H1 (cell line): ENCODE measurements around the gene SHANK2. TPM values are rescaled to one million over a fixed set of nuclear protein-coding genes. Genes with fewer than 3 reads are reported as not detected.

ENCODE experiments used
- CTCF ChIA-PET: fragments of 300-600 bp; sonication (Branson Sonifier 250); formaldehyde crosslinking; loops from one replicate; lab custom pipeline; 2021; ENCODE audit not compliant: partially characterized antibody; lab: Charles Lee
- POLR2A ChIA-PET: fragments of 300-600 bp; sonication (Branson Sonifier 250); formaldehyde crosslinking; loops from one replicate; lab custom pipeline; 2021; ENCODE audit warnings: inconsistent platforms; ENCODE audit not compliant: partially characterized antibody; lab: Charles Lee
- DNase-seq, 2 experiments: peaks; one replicate each; pipeline versions ENCODE4 v3.0.0 to v3.0.0-alpha.2; 2010 to 2022; ENCODE audit warnings: low spot score in 2 of 2, low read depth in 1 of 2, mixed read lengths in 1 of 2
- FAIRE-seq: peaks from 2 replicates; lab custom pipeline; 2011; peaks lifted over from hg19 to GRCh38; lab: Jason Lieb, UNC
- H2AFZ ChIP-seq: 2 replicates; pipeline ENCODE4 v1.8.1; 2012; ENCODE audit warnings: low read length, inconsistent platforms
- H2AK5ac ChIP-seq: 2 replicates; pipeline ENCODE4 v1.6.1; 2013; ENCODE audit warnings: low read depth, low read length
- H2BK120ac ChIP-seq: replicated peaks from 2 replicates; pipeline ENCODE3; 2013; ENCODE audit warnings: low read depth, low read length, inconsistent platforms
- H2BK12ac ChIP-seq: 2 replicates; pipeline ENCODE4 v1.6.1; 2013; ENCODE audit warnings: low read depth, low read length
- H2BK15ac ChIP-seq: 2 replicates; pipeline ENCODE4 v1.6.1; 2013; ENCODE audit warnings: low read length
- H2BK20ac ChIP-seq: 2 replicates; pipeline ENCODE4 v1.6.1; 2013; ENCODE audit warnings: low read length
- H2BK5ac ChIP-seq: 2 replicates; pipeline ENCODE4 v1.6.1; 2013; ENCODE audit warnings: low read depth, low read length
- H3K14ac ChIP-seq: 2 replicates; pipeline ENCODE4 v1.6.1; 2013; ENCODE audit warnings: inconsistent platforms; ENCODE audit not compliant: insufficient read length
- H3K18ac ChIP-seq: 2 replicates; pipeline ENCODE4 v1.6.1; 2013; ENCODE audit warnings: low read length; ENCODE audit errors: extremely low read depth
- H3K23ac ChIP-seq: 2 replicates; pipeline ENCODE4 v1.6.1; 2013; ENCODE audit warnings: inconsistent platforms; ENCODE audit not compliant: insufficient read length
- H3K23me2 ChIP-seq: 2 replicates; pipeline ENCODE4 v1.6.1; 2013; ENCODE audit warnings: low read depth, low read length
- H3K27ac ChIP-seq: 2 replicates; pipeline ENCODE4 v1.6.1; 2011; ENCODE audit warnings: low read depth, low read length, inconsistent platforms
- H3K27me3 ChIP-seq, 4 experiments: replicated peaks in 1 of 4; 1 replicate in 1 of 4; 2 replicates in 3 of 4; pipeline versions ENCODE4 v1.6.1 to v1.8.1; 2011 to 2013; ENCODE audit warnings: low read length in 3 of 4, mild to moderate bottlenecking in 3 of 4, inconsistent platforms in 2 of 4, mixed read lengths in 2 of 4, moderate library complexity in 1 of 4; ENCODE audit not compliant: control insufficient read depth in 3 of 4, insufficient read depth in 3 of 4; ENCODE audit errors: extremely low read depth in 1 of 4
- H3K36me3 ChIP-seq, 4 experiments: 2 replicates each; pipeline versions ENCODE4 v1.6.1 to v1.8.1; 2011 to 2013; ENCODE audit warnings: mild to moderate bottlenecking in 4 of 4, low read length in 3 of 4, moderate library complexity in 2 of 4, control low read depth in 1 of 4, inconsistent platforms in 1 of 4; ENCODE audit not compliant: insufficient read depth in 4 of 4, control insufficient read depth in 2 of 4
- H3K4ac ChIP-seq: replicated peaks from 2 replicates; pipeline ENCODE3; 2013; ENCODE audit warnings: low read length, low read depth, mixed read lengths, inconsistent platforms; ENCODE audit not compliant: insufficient read length
- H3K4me1 ChIP-seq, 4 experiments: replicated peaks in 1 of 4; 1 replicate in 1 of 4; 2 replicates in 3 of 4; pipeline versions ENCODE4 v1.6.1 to v1.8.1; 2011 to 2013; ENCODE audit warnings: low read length in 3 of 4, inconsistent platforms in 2 of 4, mixed read lengths in 1 of 4; ENCODE audit not compliant: insufficient read depth in 4 of 4, control insufficient read depth in 3 of 4
- H3K4me2 ChIP-seq, 2 experiments: 2 replicates each; pipeline versions ENCODE4 v1.6.1 to v1.8.1; 2011 to 2013; ENCODE audit warnings: low read depth in 2 of 2, low read length in 2 of 2, control low read depth in 1 of 2, inconsistent platforms in 1 of 2, mild to moderate bottlenecking in 1 of 2; ENCODE audit not compliant: insufficient read depth in 1 of 2
- H3K4me3 ChIP-seq, 4 experiments: fragments of 200-600, 300-600 bp in 1 of 4; sonication (generic), shearing (Covaris generic), sonication (Bioruptor Twin) in 1 of 4; 2 replicates each; pipeline versions ENCODE4 v1.5.1 to v1.8.1; 2011 to 2016; ENCODE audit warnings: low read length in 4 of 4, low read depth in 3 of 4, control low read depth in 2 of 4, inconsistent platforms in 2 of 4, mild to moderate bottlenecking in 2 of 4, mixed read lengths in 1 of 4, moderate library complexity in 1 of 4; ENCODE audit not compliant: insufficient read depth in 2 of 4; ENCODE audit errors: extremely low read depth in 1 of 4
- H3K56ac ChIP-seq: replicated peaks from 2 replicates; pipeline ENCODE3; 2013; ENCODE audit warnings: low read depth, mild to moderate bottlenecking, mixed read lengths, low read length, inconsistent platforms; ENCODE audit not compliant: insufficient read length
- H3K79me1 ChIP-seq: 2 replicates; pipeline ENCODE4 v1.6.1; 2013; ENCODE audit warnings: low read depth, low read length, control low read depth
- H3K79me2 ChIP-seq, 2 experiments: 2 replicates each; pipeline versions ENCODE4 v1.6.1 to v1.8.1; 2012 to 2013; ENCODE audit warnings: low read length in 2 of 2, mild to moderate bottlenecking in 2 of 2, inconsistent platforms in 1 of 2; ENCODE audit not compliant: insufficient read depth in 2 of 2, control insufficient read depth in 1 of 2
- H3K9ac ChIP-seq, 4 experiments: replicated peaks in 1 of 4; 1 replicate in 1 of 4; 2 replicates in 3 of 4; pipeline versions ENCODE4 v1.6.1 to v1.8.1; 2011 to 2013; ENCODE audit warnings: low read depth in 3 of 4, low read length in 3 of 4, control low read depth in 2 of 4, mild to moderate bottlenecking in 2 of 4, moderate library complexity in 2 of 4, inconsistent platforms in 1 of 4; ENCODE audit errors: extremely low read depth in 1 of 4
- H3K9me3 ChIP-seq, 2 experiments: 2 replicates each; pipeline versions ENCODE4 v1.6.1 to v1.8.1; 2012 to 2013; ENCODE audit warnings: mild to moderate bottlenecking in 2 of 2, moderate library complexity in 2 of 2, control low read depth in 1 of 2, inconsistent platforms in 1 of 2, low read depth in 1 of 2, low read length in 1 of 2, mixed read lengths in 1 of 2; ENCODE audit not compliant: insufficient read depth in 2 of 2
- H4K20me1 ChIP-seq, 2 experiments: replicated peaks in 1 of 2; 2 replicates each; pipeline versions ENCODE3 to v1.8.1; 2011 to 2013; ENCODE audit warnings: inconsistent platforms in 2 of 2, low read length in 2 of 2, mild to moderate bottlenecking in 1 of 2; ENCODE audit not compliant: insufficient read depth in 2 of 2, control insufficient read depth in 1 of 2
- H4K5ac ChIP-seq: 2 replicates; pipeline ENCODE4 v1.6.1; 2013; ENCODE audit warnings: low read length, low read depth, mixed read lengths, inconsistent platforms; ENCODE audit not compliant: insufficient read length
- H4K8ac ChIP-seq: 2 replicates; pipeline ENCODE4 v1.8.0; 2013; ENCODE audit warnings: mild to moderate bottlenecking, moderate library complexity, low read length, inconsistent platforms; ENCODE audit not compliant: insufficient read depth; ENCODE audit errors: extremely low read depth
- H4K91ac ChIP-seq: replicated peaks from 2 replicates; pipeline ENCODE3; 2013; ENCODE audit warnings: low read length, mixed read lengths, inconsistent platforms; ENCODE audit not compliant: insufficient read length
- ATF3 ChIP-seq: IDR thresholded peaks from 2 replicates; pipeline ENCODE4 v1.6.1; 2011; ENCODE audit warnings: low read depth, mild to moderate bottlenecking, low read length; ENCODE audit not compliant: insufficient read depth
- BACH1 ChIP-seq: IDR thresholded peaks from 2 replicates; pipeline ENCODE4 v1.6.1; 2012; ENCODE audit warnings: low read length, improper control_type of control experiment
- NANOG ChIP-seq: IDR thresholded peaks from 2 replicates; pipeline ENCODE4 v1.6.1; 2011; ENCODE audit warnings: low read length, low read depth, mild to moderate bottlenecking, inconsistent platforms; ENCODE audit not compliant: insufficient read depth, poor library complexity, severe bottlenecking
- WGBS, 2 experiments: shearing (Covaris generic) in 1 of 2; methylation state at CpG; one replicate each; pipeline versions ENCODE4 v1.1.6 to v1.1.7; 2013 to 2015; ENCODE audit warnings: low lambda C conversion rate in 2 of 2, mixed read lengths in 2 of 2, inconsistent platforms in 1 of 2, low coverage in 1 of 2, missing lambda C conversion rate in 1 of 2; ENCODE audit not compliant: insufficient replicate concordance in 2 of 2, insufficient coverage in 1 of 2, insufficient read length in 1 of 2; ENCODE audit errors: extremely low coverage in 1 of 2, missing lambda C conversion rate in 1 of 2; 5-methylcytosine and 5-hydroxymethylcytosine counted together
- polyA plus RNA-seq, 7 experiments: library from polyadenylated mRNA; depleted of rRNA in 3 of 7; stranded (reverse) in 5 of 7; unstranded in 2 of 7; fragments of >200 nt in 5 of 7; fragments of 200-250 nt in 2 of 7; gene quantifications; 1 replicate in 5 of 7; 2 replicates in 1 of 7; 4 replicates in 1 of 7; pipeline versions ENCODE4 v1.2.1 to v1.2.3, GENCODE V29; 2011 to 2013; ENCODE audit warnings: missing spikeins in 2 of 7, mixed read lengths in 2 of 7
- total RNA-seq: library from RNA; stranded (reverse); fragmentation: NEBNext Ultra II Directional; extraction: Animal tissue kit (Norgen Biotek cat#: 25700); gene quantifications from 2 replicates; pipeline ENCODE4 v1.2.1, GENCODE V29; 2021

The SHANK2 gene
- total and polyA plus RNA-seq, 2 of the 8 experiments (the other 6 are each of a cell fraction or from before 2014, with no cell fraction given): 10.1 to 54.2 TPM

DNA sequence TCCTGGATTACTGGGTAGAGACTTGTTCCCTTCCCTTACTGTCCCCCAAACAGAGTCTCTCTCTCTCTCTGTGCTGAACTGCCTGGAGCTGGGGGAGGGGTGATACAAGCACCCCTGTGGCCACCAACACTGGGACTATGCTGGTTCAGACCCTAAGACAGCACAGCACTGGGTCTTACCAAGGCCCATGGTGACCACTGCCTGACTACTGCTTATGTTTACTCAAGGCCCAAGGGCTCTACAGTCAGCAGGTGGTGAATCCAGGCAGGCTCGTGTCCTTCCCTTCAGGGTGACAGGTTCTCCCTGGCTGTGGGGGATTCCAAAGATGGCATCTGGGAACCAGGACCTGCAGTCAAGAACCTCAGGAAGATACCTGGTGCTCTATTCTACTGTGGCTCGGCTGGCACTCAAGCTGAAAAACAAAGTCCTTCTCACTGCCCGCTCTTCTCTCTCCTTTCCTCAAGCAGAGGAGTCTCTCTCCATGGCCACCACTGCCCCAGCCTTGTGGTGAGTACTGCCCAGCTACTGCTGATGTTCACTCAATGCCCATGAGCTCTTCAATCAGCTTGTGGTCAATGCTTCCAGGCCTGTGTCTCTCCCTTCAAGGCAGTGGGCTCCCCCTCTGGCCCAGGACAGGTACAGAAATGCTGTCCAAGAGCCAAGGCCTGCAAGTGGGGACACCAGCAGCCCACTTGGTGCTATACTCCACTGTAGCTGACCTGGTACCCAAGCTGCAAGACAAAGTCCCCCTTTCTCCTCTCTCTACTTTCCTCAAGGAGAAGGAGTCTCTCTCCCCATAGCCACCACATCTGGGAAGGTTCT, 41.8 kb upstream of the SHANK2 start:
- Histone ChIP-seq H3K14ac (no peak overlapping the region), H2BK12ac (no peak overlapping the region), H3K4me3 (no peak overlapping the region), H2BK20ac (no peak overlapping the region), H3K9me3 (peaks cover 0 to 6% of the 10 kb centered on the region in 2 experiments; a peak in 2 of 4 replicates), H3K79me2 (no peaks in the 10 kb centered on the region), H2BK15ac (no peak overlapping the region), H2AFZ (no peak overlapping the region), H3K36me3 (no peaks in the 10 kb centered on the region), H3K4me2 (no peak overlapping the region), H4K20me1 (no peaks in the 10 kb centered on the region), H3K79me1 (no peaks in the 10 kb centered on the region), H3K4me1 (no peaks in the 10 kb centered on the region), H3K9ac (no peak overlapping the region), H4K91ac (no peak overlapping the region), H4K8ac (no peak overlapping the region), H3K27ac (no peak overlapping the region), H2AK5ac (no peak overlapping the region; the same call in 1 of the 2 replicates), H2BK5ac (no peak overlapping the region), H3K23ac (no peak overlapping the region), H4K5ac (no peak overlapping the region), H3K27me3 (no peaks in the 10 kb centered on the region), H3K56ac (no peak overlapping the region), H2BK120ac (no peak overlapping the region), H3K4ac (no peak overlapping the region), H3K18ac (no peak overlapping the region), H3K23me2 (no peaks in the 10 kb centered on the region)
- TF ChIP-seq ATF3 (no peak), BACH1 (no peak), NANOG (no peak)
- DNase-seq (peak in 1 of 2 experiments; percentile 19), FAIRE-seq (no peak)
- ChIA-PET POLR2A (no interaction called here), CTCF (interaction anchor here (1.1 kb wide), 1 partner anchor 173 kb away, joined by 4 read pairs; no protein-coding TSS in a partner anchor)
- WGBS, 2 experiments: 69% methylated on average over 3 of the region's 3 CpGs; no CpG with 5 or more reads in 1 of the 2 experiments
